ENCODE results near the gene TCHH. TPM values are rescaled to one million over a fixed set of nuclear protein-coding genes. Genes with fewer than 3 reads are reported as not detected.
"Not testable (repeated sequence)": the region's sequence is repeated elsewhere in the genome, so short reads cannot be mapped to it uniquely, and the experiment has no call there.

TCHH gene
- total RNA-seq, 1 experiment from 2014 or later = 0.05 TPM

GRCh38 chr1:152108882-152109222, 6.4 kb downstream of the TCHH start:
- peaks cover 24% of the 10 kb centered on the region for H3K4me1 ChIP-seq (replicated peaks)
- H3K27ac ChIP-seq = no peak overlapping the region
- H3K4me3 ChIP-seq = no peak overlapping the region
- H3K9me3 ChIP-seq (replicated peaks) = peaks cover 13% of the 10 kb centered on the region; the same call in 1 of the 2 replicates
- no peaks in the 10 kb centered on the region for H3K36me3 ChIP-seq
- H3K27me3 ChIP-seq (replicated peaks) = peaks cover 67% of the 10 kb centered on the region
- DNase-seq (ENCODE audit: low read depth in 1 of 2, low spot score in 2 of 2) = no peak

GRCh38 chr1:152107984-152108881, 7.0 kb downstream of the TCHH start:
- H3K4me3 ChIP-seq = no peak overlapping the region
- peaks cover 10% of the 10 kb centered on the region; the same call in 1 of the 2 replicates for H3K9me3 ChIP-seq (replicated peaks)
- H3K4me1 ChIP-seq (replicated peaks) = peaks cover 24% of the 10 kb centered on the region
- H3K36me3 ChIP-seq = no peaks in the 10 kb centered on the region
- DNase-seq (ENCODE audit: low read depth in 1 of 2, low spot score in 2 of 2) = no peak
- no peak overlapping the region for H3K27ac ChIP-seq
- peaks cover 66% of the 10 kb centered on the region for H3K27me3 ChIP-seq (replicated peaks)

GRCh38 chr1:152107031-152107983, 7.9 kb downstream of the TCHH start:
- Histone ChIP-seq H3K27me3 (replicated peaks) (peaks cover 64% of the 10 kb centered on the region), H3K36me3 (no peaks in the 10 kb centered on the region), H3K9me3 (replicated peaks) (peaks cover 8% of the 10 kb centered on the region; the same call in 1 of the 2 replicates), H3K27ac (no peak overlapping the region), H3K4me1 (replicated peaks) (peaks cover 18% of the 10 kb centered on the region), H3K4me3 (no peak overlapping the region)
- no peak for DNase-seq (ENCODE audit: low read depth in 1 of 2, low spot score in 2 of 2)

- H3K36me3 ChIP-seq = no peaks in the 10 kb centered on the region
- no peak overlapping the region for H3K4me3 ChIP-seq
- H3K9me3 ChIP-seq (replicated peaks) = 0 out of 2 replicates have a peak, but pooled peaks cover 4% of the 10 kb centered on the region
- no peak overlapping the region for H3K27ac ChIP-seq
- peaks cover 55% of the 10 kb centered on the region for H3K27me3 ChIP-seq (replicated peaks)
- DNase-seq (ENCODE audit: low read depth in 1 of 2, low spot score in 2 of 2) = no peak
- H3K4me1 ChIP-seq (replicated peaks) = no peaks in the 10 kb centered on the region
These were observed 10.4 kb downstream of the TCHH start for GRCh38 chr1:152104854-152105253.

GRCh38 chr1:152096931-152097330, 18.3 kb downstream of the TCHH start:
- H3K4me3 ChIP-seq = no peak overlapping the region
- H3K36me3 ChIP-seq = no peaks in the 10 kb centered on the region
- peaks cover 37% of the 10 kb centered on the region for H3K27me3 ChIP-seq (replicated peaks)
- H3K27ac ChIP-seq = no peak overlapping the region
- DNase-seq (ENCODE audit: low read depth in 1 of 2, low spot score in 2 of 2) = no peak
- no peaks in the 10 kb centered on the region for H3K9me3 ChIP-seq (replicated peaks)
- H3K4me1 ChIP-seq (replicated peaks) = no peaks in the 10 kb centered on the region

GRCh38 chr1:152089014-152089674, 26.1 kb downstream of the TCHH start, which contains the start of gene TCHHL1:
TSS of gene TCHHL1 (minus strand) at chr1:152089064. CDS start at chr1:152088143, 921 bp downstream.
- Histone ChIP-seq H3K27me3 (replicated peaks) (peaks cover 46% of the 10 kb centered on the region), H3K27ac (no peak within 1 kb of the TSS), H3K9me3 (replicated peaks) (no peaks in the 10 kb centered on the region), H3K36me3 (no peaks in the 10 kb centered on the region), H3K4me3 (no peak within 1 kb of the TSS), H3K4me1 (replicated peaks) (no peaks in the 10 kb centered on the region)
- DNase-seq (ENCODE audit: low read depth in 1 of 2, low spot score in 2 of 2) = no peak

- Histone ChIP-seq H3K36me3 (no peaks in the 10 kb centered on the region), H3K4me1 (replicated peaks) (no peaks in the 10 kb centered on the region), H3K9me3 (replicated peaks) (no peaks in the 10 kb centered on the region), H3K4me3 (no peak overlapping the region), H3K27ac (no peak overlapping the region), H3K27me3 (replicated peaks) (peaks cover 38% of the 10 kb centered on the region)
- DNase-seq (ENCODE audit: low read depth in 1 of 2, low spot score in 2 of 2) = no peak
These were observed 28.5 kb downstream of the TCHH start for GRCh38 chr1:152086760-152087159.

GRCh38 chr1:152084853-152085252, 30.4 kb downstream of the TCHH start:
- H3K9me3 ChIP-seq (replicated peaks) = no peaks in the 10 kb centered on the region

GRCh38 chr1:152081026-152081425, 34.2 kb downstream of the TCHH start:
- H3K36me3 ChIP-seq; DNase-seq (ENCODE audit: low read depth in 1 of 2, low spot score in 2 of 2); H3K27ac ChIP-seq; H3K27me3 ChIP-seq (replicated peaks); H3K4me3 ChIP-seq; H3K4me1 ChIP-seq (replicated peaks); H3K9me3 ChIP-seq (replicated peaks): not testable (repeated sequence)

More at GRCh38 chr1:152084853-152085252, 30.4 kb downstream of the TCHH start:
- no peaks in the 10 kb centered on the region for H3K36me3 ChIP-seq
- no peaks in the 10 kb centered on the region for H3K4me1 ChIP-seq (replicated peaks)
- peaks cover 24% of the 10 kb centered on the region for H3K27me3 ChIP-seq (replicated peaks)
- no peak for DNase-seq (ENCODE audit: low read depth in 1 of 2, low spot score in 2 of 2)
- no peak overlapping the region for H3K4me3 ChIP-seq
- H3K27ac ChIP-seq = no peak overlapping the region

GRCh38 chr1:152080494-152080893, 34.8 kb downstream of the TCHH start:
- not testable (repeated sequence) for H3K36me3 ChIP-seq; H3K4me1 ChIP-seq (replicated peaks); H3K9me3 ChIP-seq (replicated peaks); DNase-seq (ENCODE audit: low read depth in 1 of 2, low spot score in 2 of 2); H3K27me3 ChIP-seq (replicated peaks); H3K27ac ChIP-seq; H3K4me3 ChIP-seq

GRCh38 chr1:152078831-152079441, 36.3 kb downstream of the TCHH start:
- DNase-seq (ENCODE audit: low read depth in 1 of 2, low spot score in 2 of 2) = no peak
- Histone ChIP-seq H3K9me3 (replicated peaks) (no peaks in the 10 kb centered on the region), H3K27ac (no peak overlapping the region), H3K4me3 (no peak overlapping the region), H3K4me1 (replicated peaks) (no peaks in the 10 kb centered on the region), H3K27me3 (replicated peaks) (peaks cover 1% of the 10 kb centered on the region), H3K36me3 (no peaks in the 10 kb centered on the region)

GRCh38 chr1:152072311-152072710, 42.9 kb downstream of the TCHH start:
- Histone ChIP-seq H3K27ac (no peak overlapping the region), H3K4me1 (replicated peaks) (no peaks in the 10 kb centered on the region), H3K36me3 (no peaks in the 10 kb centered on the region), H3K4me3 (no peak overlapping the region), H3K27me3 (replicated peaks) (peaks cover 18% of the 10 kb centered on the region), H3K9me3 (replicated peaks) (no peaks in the 10 kb centered on the region)
- DNase-seq (ENCODE audit: low read depth in 1 of 2, low spot score in 2 of 2) = no peak

GRCh38 chr1:152071123-152071522, 44.1 kb downstream of the TCHH start:
- H3K27me3 ChIP-seq (replicated peaks) = peaks cover 18% of the 10 kb centered on the region

More at GRCh38 chr1:152071123-152071522, 44.1 kb downstream of the TCHH start:
- Histone ChIP-seq H3K36me3 (no peaks in the 10 kb centered on the region), H3K4me1 (replicated peaks) (no peaks in the 10 kb centered on the region), H3K27ac (no peak overlapping the region), H3K9me3 (replicated peaks) (no peaks in the 10 kb centered on the region), H3K4me3 (no peak overlapping the region)
- no peak for DNase-seq (ENCODE audit: low read depth in 1 of 2, low spot score in 2 of 2)
